HG03064 (cell line): Measurements from ENCODE around the gene OR52E8.

ENCODE experiments used
- ATAC-seq: cut with Tn5 transposase; IDR thresholded peaks from one replicate; pipeline ENCODE4 v1.9.1; 2021; ENCODE audit warnings: low read depth; ENCODE audit not compliant: unreplicated experiment

Gene OR52E8

DNA sequence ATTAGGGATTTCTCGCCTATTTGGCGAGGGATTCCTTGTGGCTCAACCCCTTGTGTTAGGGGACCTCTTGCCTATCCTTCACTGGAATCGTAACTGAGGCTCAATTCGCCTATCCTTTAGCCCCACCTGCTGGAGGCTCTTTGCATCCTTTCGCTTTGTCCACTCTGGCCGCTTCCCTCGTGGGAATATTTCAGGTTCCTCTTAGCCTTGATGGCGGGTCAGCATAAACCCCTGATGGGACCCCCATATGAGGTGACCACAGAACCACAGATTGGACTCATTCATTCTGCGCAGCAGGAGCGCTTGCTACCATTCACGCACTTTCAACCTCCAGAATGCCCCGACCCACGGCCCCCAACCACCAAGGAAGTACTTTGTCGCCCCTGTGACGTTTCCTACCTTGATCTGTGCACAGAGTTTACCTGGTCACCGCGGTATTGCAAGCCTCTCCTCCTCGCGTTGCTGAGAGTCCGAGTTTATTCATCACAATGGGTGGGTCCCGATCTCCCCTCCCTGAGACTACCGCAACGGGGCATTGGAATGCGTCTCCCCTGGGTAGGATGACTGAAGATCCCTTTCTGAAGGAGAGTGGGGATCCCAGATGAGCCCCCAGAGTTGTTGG, 48.9 kb downstream of the OR52E8 start, which contains the start of gene OR52N2:
TSS of gene OR52N2 (plus strand) at position 425 of the 622 bp plus-strand sequence. CDS start 11,412 bp downstream, outside the sequence.
- peak; percentile 92 for ATAC-seq

GRCh38 chr11:5807580-5807979, 49.9 kb downstream of the OR52E8 start:
- ATAC-seq, result no peak
